Activated B cell treated with CpG ODN at 0.5 μM for 24 hours (primary cell): ENCODE results near the gene ACCS. TPM values are rescaled to one million over a fixed set of nuclear protein-coding genes. Genes with fewer than 3 reads are reported as not detected.

Experiments used
- ATAC-seq: fragments of 200-7000 bp; cut with Tn5 transposase; one replicate; pipeline ENCODE4 v1.10.0; 2021; ENCODE audit warnings: low read depth, mild to moderate bottlenecking, moderate library complexity
- CTCF ChIA-PET: fragments of 350-600 bp; sonication (Branson Sonifier 250); formaldehyde crosslinking; loops from one replicate; lab custom pipeline; 2021; ENCODE audit warnings: antibody characterized with exemption; lab: Charles Lee
- POLR2A ChIA-PET: fragments of 350-600 bp; sonication (Branson Sonifier 250); formaldehyde crosslinking; loops from one replicate; lab custom pipeline; 2021; ENCODE audit warnings: antibody characterized with exemption; lab: Charles Lee
- DNase-seq: peaks from one replicate; pipeline ENCODE4 v3.0.0; 2022
- H3K27ac Mint-ChIP-seq: one replicate; pipeline ENCODE4 v1.8.0; 2020; ENCODE audit warnings: mixed read lengths
- H3K27me3 Mint-ChIP-seq: one replicate; pipeline ENCODE4 v1.8.0; 2021; ENCODE audit warnings: mixed read lengths
- H3K36me3 Mint-ChIP-seq: one replicate; pipeline ENCODE4 v1.8.0; 2021; ENCODE audit warnings: low read depth, mixed read lengths
- H3K4me1 Mint-ChIP-seq: one replicate; pipeline ENCODE4 v1.8.0; 2021; ENCODE audit warnings: mixed read lengths
- H3K4me3 Mint-ChIP-seq: one replicate; pipeline ENCODE4 v1.8.0; 2020; ENCODE audit warnings: mild to moderate bottlenecking, mixed read lengths
- H3K9me3 Mint-ChIP-seq: one replicate; pipeline ENCODE4 v1.8.0; 2020; ENCODE audit warnings: mixed read lengths
- intact Hi-C: fragments of 100-400 bp; cut with micrococcal nuclease; formaldehyde crosslinking; loops from one replicate; pipeline ENCODE4 v1.15.1; 2024
- total RNA-seq: library from RNA; stranded (reverse); gene quantifications from 2 replicates; pipeline ENCODE4 v1.2.3, GENCODE V29; 2022
- TF ChIP-seq, protein P1 (sequence below): fragments of 200-600 bp; IDR thresholded peaks from one replicate; pipeline ENCODE4 v1.8.0; 2022; ENCODE audit warnings: antibody characterized with exemption, mild to moderate bottlenecking

Gene ACCS
- total RNA-seq, 1 donor from 2014 or later: 27.0 TPM

DNA sequence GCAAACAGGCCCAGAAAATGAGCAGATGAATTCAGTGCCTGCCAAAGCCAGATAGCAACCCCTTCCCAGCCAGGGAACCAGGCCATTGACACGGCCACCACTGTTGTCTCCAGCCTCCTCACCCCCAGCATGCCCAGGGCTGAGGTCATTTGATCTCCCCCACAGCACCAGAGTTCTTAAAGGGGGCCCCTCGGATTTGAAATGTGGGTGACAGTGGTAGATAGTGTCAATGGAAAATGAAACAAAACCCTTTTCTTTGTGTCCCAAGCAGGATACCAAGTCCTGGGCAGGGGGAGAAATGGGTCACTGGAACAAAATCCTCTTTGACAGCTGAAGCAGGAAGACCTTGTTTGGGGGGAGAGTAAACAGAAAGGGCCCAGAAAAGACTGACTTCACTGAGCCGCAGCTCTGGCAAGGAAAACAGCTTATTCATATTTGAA lies 32.6 kb upstream of the ACCS start:
- H3K36me3 Mint-ChIP-seq: no peaks in the 10 kb centered on the region
- POLR2A ChIA-PET: no interaction called here
- no peak overlapping the region for H3K4me3 Mint-ChIP-seq

DNA sequence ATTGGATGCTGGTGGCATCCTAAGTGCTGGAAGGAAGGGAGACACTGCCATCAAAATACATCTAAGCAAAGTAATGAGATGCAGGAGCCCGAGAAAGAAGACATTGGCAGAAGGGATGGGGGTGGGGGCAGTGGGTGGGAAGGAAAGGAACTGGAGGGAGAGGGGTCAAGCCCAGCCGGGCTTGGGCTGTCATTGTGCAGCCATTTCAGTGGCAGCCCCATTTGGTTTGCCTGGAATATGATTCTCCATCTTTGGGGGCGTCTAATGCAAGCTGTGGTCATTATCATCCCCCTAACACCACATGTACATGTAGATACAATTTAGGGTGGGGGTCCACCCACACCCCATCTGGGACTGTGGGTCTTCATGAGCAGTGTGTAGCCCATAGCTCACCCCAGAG lies 32.2 kb upstream of the ACCS start:
- CTCF ChIA-PET: no interaction called here
- ATAC-seq (no peak), DNase-seq (no peak)
- no peaks in the 10 kb centered on the region for H3K9me3 Mint-ChIP-seq
- no peak overlapping the region for H3K27ac Mint-ChIP-seq
- TF ChIP-seq, protein P1, sequence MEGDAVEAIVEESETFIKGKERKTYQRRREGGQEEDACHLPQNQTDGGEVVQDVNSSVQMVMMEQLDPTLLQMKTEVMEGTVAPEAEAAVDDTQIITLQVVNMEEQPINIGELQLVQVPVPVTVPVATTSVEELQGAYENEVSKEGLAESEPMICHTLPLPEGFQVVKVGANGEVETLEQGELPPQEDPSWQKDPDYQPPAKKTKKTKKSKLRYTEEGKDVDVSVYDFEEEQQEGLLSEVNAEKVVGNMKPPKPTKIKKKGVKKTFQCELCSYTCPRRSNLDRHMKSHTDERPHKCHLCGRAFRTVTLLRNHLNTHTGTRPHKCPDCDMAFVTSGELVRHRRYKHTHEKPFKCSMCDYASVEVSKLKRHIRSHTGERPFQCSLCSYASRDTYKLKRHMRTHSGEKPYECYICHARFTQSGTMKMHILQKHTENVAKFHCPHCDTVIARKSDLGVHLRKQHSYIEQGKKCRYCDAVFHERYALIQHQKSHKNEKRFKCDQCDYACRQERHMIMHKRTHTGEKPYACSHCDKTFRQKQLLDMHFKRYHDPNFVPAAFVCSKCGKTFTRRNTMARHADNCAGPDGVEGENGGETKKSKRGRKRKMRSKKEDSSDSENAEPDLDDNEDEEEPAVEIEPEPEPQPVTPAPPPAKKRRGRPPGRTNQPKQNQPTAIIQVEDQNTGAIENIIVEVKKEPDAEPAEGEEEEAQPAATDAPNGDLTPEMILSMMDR: no peak
- intact Hi-C loops: no loop called here
- POLR2A ChIA-PET: no interaction called here
- no peaks in the 10 kb centered on the region for H3K36me3 Mint-ChIP-seq
- no peak overlapping the region for H3K4me3 Mint-ChIP-seq
- H3K27me3 Mint-ChIP-seq: peaks cover 25% of the 10 kb centered on the region
- no peaks in the 10 kb centered on the region for H3K4me1 Mint-ChIP-seq

More for the DNA sequence above, 32.6 kb upstream of the ACCS start:
- Mint-ChIP-seq H3K27ac (no peak overlapping the region), H3K27me3 (peaks cover 27% of the 10 kb centered on the region), H3K4me1 (no peaks in the 10 kb centered on the region), H3K9me3 (no peaks in the 10 kb centered on the region)
- ATAC-seq: no peak
- DNase-seq: no peak
- CTCF ChIA-PET: no interaction called here
- intact Hi-C loops: no loop called here
- TF ChIP-seq, protein P1: no peak

DNA sequence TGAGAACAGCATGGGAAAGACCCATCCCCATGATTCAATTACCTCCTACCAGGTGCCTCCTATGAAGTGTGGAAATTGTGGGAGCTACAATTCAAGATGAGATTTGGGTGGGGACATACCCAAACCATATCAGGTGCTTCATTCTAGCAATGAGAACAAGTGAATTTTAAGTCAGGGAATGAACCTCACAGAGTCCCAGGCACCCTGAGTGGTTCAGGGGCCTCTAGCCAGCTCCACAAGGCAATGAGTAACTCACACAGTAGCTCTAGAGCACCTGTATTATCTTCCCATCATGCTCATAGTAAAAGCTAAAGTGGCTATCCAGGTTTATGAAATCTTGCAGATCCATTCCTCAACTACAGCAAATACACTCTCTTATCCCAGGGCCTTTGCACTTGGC lies 31.4 kb upstream of the ACCS start:
- no peak overlapping the region for H3K4me3 Mint-ChIP-seq
- no peaks in the 10 kb centered on the region for H3K36me3 Mint-ChIP-seq
- POLR2A ChIA-PET: no interaction called here
- H3K27me3 Mint-ChIP-seq: peaks cover 17% of the 10 kb centered on the region
- H3K4me1 Mint-ChIP-seq: no peaks in the 10 kb centered on the region
- CTCF ChIA-PET: no interaction called here
- DNase-seq (no peak), ATAC-seq (no peak)
- TF ChIP-seq, protein P1: no peak
- H3K27ac Mint-ChIP-seq: no peak overlapping the region
- H3K9me3 Mint-ChIP-seq: no peaks in the 10 kb centered on the region
- intact Hi-C loops: no loop called here

DNA sequence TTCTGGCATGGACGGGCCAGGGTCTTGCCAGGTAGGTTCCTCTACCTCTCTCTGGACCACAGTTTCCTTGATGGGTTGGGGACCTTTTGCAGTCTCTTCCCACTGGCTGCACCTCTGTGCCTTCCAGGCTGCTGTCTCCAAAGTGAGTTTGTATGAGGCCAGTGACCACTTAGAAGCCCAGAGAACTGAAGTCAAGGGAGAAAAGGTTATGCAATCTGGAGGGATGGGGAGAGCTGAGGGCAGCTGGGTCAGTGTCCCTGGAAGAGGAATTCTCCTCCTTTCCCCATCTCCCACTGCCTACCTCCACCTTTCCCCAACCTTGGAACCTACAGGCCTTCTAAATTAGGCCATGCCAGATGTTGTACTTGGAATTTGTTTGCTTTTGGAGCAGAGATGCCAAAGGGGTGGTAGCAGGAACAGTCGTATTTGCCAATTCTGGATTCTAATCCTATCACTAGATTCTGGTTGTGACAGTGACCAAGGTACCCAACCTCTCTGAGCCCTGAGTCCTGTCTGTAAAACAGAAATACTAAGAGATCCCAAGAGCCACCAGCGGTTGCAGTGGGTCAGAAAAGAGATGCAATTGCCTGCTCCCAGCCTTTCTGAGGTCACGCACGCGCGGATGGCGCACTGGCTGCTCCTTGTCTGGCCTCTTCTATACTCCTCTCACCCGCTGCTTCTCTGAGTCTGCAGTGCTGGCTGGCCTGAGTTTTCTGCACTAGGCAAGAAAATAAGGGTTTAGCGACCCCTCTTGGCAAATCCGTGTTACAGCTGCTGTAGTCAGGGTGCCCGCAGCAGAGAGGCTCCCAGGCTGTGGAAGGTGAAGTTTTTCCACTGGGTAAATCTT lies 29.0 kb upstream of the ACCS start:
- Mint-ChIP-seq H3K4me1 (no peaks in the 10 kb centered on the region), H3K4me3 (no peak overlapping the region), H3K27ac (no peak overlapping the region), H3K27me3 (peaks cover 5% of the 10 kb centered on the region), H3K36me3 (no peaks in the 10 kb centered on the region), H3K9me3 (peaks cover 9% of the 10 kb centered on the region)
- DNase-seq (no peak), ATAC-seq (no peak)
- intact Hi-C loops: no loop called here
- POLR2A ChIA-PET: interaction anchor here (0.7 kb wide), 1 partner anchor 9 kb away, joined by 10 read pairs; no protein-coding TSS in a partner anchor
- TF ChIP-seq, protein P1: no peak
- CTCF ChIA-PET: interaction anchor here (0.6 kb wide), 1 partner anchor 14 kb away, joined by 3 read pairs; no protein-coding TSS in a partner anchor

DNA sequence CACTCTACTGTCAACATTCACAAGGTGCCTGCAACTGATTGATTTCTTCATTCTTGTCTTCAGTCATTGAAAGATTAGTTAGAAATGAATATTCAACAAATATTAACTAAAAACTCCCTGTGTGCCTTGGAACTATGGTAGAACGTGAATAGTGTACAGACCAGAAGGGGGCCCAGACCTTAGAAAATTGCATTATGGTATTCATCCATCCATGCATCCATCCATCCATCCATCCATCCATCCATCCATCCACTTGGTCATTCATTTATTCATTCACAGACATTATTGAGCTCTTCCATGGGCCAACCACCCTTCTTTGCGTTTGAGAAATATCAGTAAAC lies 28.4 kb upstream of the ACCS start:
- Mint-ChIP-seq H3K27ac (no peak overlapping the region), H3K9me3 (peaks cover 9% of the 10 kb centered on the region), H3K4me3 (no peak overlapping the region), H3K36me3 (no peaks in the 10 kb centered on the region), H3K4me1 (no peaks in the 10 kb centered on the region), H3K27me3 (peaks cover 3% of the 10 kb centered on the region)
- ChIA-PET POLR2A (no interaction called here), CTCF (interaction anchor here (0.6 kb wide), 1 partner anchor 14 kb away, joined by 3 read pairs; no protein-coding TSS in a partner anchor)
- no peak for DNase-seq
- TF ChIP-seq, protein P1: no peak
- no peak for ATAC-seq
- intact Hi-C loops: no loop called here
